ENCODE measurements around the gene SCN4B. TPM values are rescaled to one million over a fixed set of nuclear protein-coding genes. Genes with fewer than 3 reads are reported as not detected.
A peak's percentile ranks its signal among the peaks of the same experiment; 100 is the strongest.
"Not testable (repeated sequence)": the region's sequence is repeated elsewhere in the genome, so short reads cannot be mapped to it uniquely, and the experiment has no call there.

The SCN4B gene, protein sequence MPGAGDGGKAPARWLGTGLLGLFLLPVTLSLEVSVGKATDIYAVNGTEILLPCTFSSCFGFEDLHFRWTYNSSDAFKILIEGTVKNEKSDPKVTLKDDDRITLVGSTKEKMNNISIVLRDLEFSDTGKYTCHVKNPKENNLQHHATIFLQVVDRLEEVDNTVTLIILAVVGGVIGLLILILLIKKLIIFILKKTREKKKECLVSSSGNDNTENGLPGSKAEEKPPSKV
- not detected for total RNA-seq

DNA sequence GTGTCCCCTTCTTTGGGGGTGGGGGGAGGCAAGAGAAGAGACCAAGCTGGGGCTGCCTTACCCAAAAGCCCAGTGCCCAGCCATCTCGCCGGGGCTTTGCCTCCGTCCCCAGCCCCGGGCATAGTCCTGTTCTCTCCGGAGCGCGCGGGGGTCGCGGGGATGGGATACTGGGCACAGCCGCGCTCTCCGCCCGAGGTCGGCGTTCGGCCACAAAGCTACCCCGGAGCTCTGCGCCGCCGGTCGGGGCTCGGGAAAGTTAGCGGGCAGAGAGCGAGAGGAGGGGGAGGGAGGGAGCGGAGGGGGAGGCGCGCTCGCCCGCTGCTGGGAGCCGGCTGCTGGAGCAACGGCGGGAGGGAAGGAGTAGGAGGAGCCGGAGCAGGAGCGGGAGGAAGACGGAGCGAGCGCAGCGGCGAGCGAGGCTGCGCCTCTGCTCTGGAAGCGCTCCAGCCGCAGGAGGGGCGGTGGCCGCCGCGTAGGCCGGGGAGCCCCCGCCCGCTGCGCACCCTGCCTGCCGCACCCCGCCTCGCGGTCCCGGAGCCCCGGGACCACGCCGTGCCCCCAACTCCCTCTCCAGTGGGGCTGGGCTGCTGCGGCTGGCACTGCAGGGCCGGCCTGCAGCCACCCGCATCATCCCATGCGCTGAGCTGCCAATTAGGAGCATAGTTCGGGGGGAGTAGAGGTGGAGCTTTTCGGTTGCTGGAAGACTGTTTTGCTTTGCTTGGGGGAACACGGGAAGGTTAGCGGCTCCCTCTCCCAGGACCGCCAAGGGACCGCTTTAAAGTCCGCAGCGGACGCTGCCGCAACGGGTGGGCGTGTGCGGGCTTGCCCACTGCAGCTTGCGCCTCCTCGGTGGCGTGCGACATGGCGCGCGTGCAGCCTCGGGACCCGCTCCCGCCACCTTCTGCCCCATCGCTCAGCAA, at the start of gene SCN4B:
Gene SCN4B, minus strand, starts transcription at position 272 of the 920 bp plus-strand sequence. Its CDS starts 150 bp downstream, at position 122.
- DNase-seq (no peak), ATAC-seq (peak; percentile 46 to 70)
- H3K4me1 Mint-ChIP-seq (ENCODE audit: low read depth), result peaks cover 5% of the 10 kb centered on the region
- peak within 1 kb of the TSS; percentile 42 for H3K4me3 Mint-ChIP-seq
- no peaks in the 10 kb centered on the region for H3K36me3 Mint-ChIP-seq (ENCODE audit: insufficient read depth)
- peaks cover 63% of the 10 kb centered on the region for H3K27me3 Mint-ChIP-seq (ENCODE audit: low read depth)
- no peaks in the 10 kb centered on the region for H3K9me3 Mint-ChIP-seq

DNA sequence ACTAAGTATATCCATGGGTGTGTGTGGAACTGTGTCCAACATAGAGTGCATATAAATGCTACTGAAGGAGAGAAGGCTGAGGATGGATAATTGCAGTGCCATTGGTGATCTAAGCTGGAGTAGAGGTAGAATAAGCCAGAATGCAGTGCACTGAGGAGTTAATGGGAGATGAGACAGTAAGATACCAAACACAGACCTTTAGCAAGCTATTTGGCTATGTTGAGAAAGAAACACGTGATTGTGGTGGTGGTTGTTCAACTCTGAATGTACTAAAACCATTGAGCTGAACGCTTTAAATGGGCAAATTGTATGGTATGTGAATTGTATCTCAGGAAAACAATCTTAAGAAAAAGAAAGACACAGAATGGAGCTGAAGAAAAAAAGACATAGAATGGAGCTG, 49.3 kb upstream of the SCN4B start:
- ATAC-seq (no peak), DNase-seq (no peak)
- no peaks in the 10 kb centered on the region for H3K9me3 Mint-ChIP-seq
- no peak overlapping the region for H3K4me3 Mint-ChIP-seq
- H3K36me3 Mint-ChIP-seq (ENCODE audit: insufficient read depth), result peaks cover 28% of the 10 kb centered on the region
- H3K27me3 Mint-ChIP-seq (ENCODE audit: low read depth), result no peaks in the 10 kb centered on the region
- H3K4me1 Mint-ChIP-seq (ENCODE audit: low read depth), result peaks cover 14% of the 10 kb centered on the region

DNA sequence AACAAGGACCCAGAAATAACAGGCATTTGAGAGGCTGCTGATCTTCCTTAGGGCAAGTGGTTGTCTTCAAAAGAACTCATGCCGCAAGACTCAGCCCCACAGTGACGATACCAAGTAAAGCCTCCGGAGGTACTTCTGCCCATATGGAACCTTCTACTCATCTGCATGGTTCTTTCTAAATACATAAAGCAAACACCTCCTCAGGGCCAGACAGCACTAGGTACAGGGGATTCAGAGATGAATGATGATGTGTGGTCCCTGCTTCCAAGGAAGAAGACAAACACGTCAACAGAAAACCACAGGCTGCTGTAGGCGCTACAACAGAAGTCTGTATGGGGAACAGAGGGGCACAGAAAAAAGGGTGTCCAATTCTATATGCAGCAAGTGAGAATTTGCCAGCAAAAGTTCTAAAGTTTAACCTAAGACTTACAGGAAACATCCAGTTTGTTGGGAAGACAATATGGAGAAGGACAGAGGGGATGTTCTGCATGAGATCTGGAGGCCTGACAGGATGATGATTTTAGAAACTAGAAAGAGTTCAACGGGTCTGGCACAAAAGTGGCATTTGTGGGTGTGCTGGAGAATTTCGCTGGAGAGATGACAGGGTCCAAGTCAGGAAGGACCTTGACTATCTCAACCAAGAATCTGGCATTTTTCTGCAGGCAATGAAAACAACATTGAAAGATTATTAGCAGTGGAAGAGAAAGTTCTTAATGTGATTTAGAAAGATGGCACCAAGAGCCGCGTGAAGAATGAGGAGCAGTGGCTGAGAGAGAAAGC, 48.5 kb upstream of the SCN4B start:
- H3K9me3 Mint-ChIP-seq, result no peaks in the 10 kb centered on the region
- H3K4me1 Mint-ChIP-seq (ENCODE audit: low read depth), result peaks cover 14% of the 10 kb centered on the region
- DNase-seq (peak; percentile 55), ATAC-seq (peak; percentile 87 to 93)
- peaks cover 24% of the 10 kb centered on the region for H3K36me3 Mint-ChIP-seq (ENCODE audit: insufficient read depth)
- H3K4me3 Mint-ChIP-seq, result no peak overlapping the region
- no peaks in the 10 kb centered on the region for H3K27me3 Mint-ChIP-seq (ENCODE audit: low read depth)

DNA sequence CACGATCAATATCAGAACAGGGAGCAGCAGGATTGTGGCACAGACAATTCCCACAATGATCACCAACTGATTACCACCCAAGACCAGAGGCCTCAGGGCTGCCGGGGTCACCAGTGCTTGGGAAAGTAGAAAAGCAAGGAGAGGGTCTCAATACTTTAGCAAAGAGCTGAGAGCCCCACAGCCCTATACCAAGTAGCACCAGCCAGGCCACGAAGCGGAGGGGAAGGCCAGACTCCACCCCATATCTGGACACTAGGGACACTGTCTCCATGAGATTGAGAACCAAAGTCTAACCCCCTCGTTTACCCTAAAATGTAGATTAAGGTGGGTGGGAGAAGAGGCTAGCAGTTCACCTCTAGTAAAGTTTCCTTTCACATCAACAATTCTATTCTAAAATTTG, 47.9 kb upstream of the SCN4B start:
- peak; percentile 7 to 10 for ATAC-seq
- H3K36me3 Mint-ChIP-seq (ENCODE audit: insufficient read depth), result peaks cover 19% of the 10 kb centered on the region
- peak overlapping the region; percentile 29 for H3K4me3 Mint-ChIP-seq
- DNase-seq, result no peak
- H3K4me1 Mint-ChIP-seq (ENCODE audit: low read depth), result peaks cover 14% of the 10 kb centered on the region
- no peaks in the 10 kb centered on the region for H3K27me3 Mint-ChIP-seq (ENCODE audit: low read depth)
- no peaks in the 10 kb centered on the region for H3K9me3 Mint-ChIP-seq

DNA sequence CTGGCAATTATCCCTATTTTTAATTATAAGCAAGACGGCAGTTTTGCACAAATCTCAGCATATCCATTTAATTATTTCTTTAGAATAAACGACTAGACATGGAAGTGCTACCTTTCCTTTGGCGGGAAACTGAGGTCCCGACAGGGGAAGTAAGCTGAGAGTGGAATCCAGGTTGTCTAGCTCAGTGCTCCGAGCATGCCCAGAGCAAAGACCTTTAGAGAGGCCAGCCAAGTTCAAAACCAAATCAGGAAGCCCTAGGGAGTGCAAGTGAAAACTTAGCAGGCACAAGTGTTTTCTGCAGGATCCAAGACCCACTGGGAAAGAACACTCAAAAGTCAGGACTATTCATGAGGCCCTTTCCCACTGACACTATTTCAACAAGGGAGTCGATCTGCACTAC, 46.5 kb upstream of the SCN4B start:
- H3K9me3 Mint-ChIP-seq, result no peaks in the 10 kb centered on the region
- no peaks in the 10 kb centered on the region for H3K27me3 Mint-ChIP-seq (ENCODE audit: low read depth)
- H3K4me1 Mint-ChIP-seq (ENCODE audit: low read depth), result peaks cover 14% of the 10 kb centered on the region
- peaks cover 23% of the 10 kb centered on the region for H3K36me3 Mint-ChIP-seq (ENCODE audit: insufficient read depth)
- no peak overlapping the region for H3K4me3 Mint-ChIP-seq
- no peak for ATAC-seq
- no peak for DNase-seq

DNA sequence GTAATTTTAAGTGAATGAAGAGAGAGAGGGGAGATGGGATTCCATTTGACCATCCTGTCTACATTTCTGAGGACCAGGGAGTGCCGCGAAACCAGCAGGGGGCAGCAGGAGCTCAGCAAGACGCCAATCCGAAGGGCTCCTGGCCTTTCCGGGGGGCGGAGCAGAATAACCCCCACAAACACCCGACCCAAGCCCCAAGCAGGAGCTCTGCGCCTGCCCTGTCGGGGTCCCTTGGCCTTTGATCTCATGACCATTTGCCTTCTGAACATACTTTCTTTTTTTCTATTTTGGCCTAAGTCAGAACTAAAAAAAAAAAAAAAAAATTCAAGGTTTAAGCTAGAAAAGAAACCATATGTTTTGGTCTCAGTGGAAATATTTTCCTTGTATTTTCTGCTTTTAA, 45.7 kb upstream of the SCN4B start:
- H3K36me3 Mint-ChIP-seq (ENCODE audit: insufficient read depth), result peaks cover 29% of the 10 kb centered on the region
- no peak overlapping the region for H3K4me3 Mint-ChIP-seq
- H3K27me3 Mint-ChIP-seq (ENCODE audit: low read depth), result no peaks in the 10 kb centered on the region
- no peaks in the 10 kb centered on the region for H3K9me3 Mint-ChIP-seq
- peak; percentile 82 for DNase-seq
- peak; percentile 26 to 52 for ATAC-seq
- H3K4me1 Mint-ChIP-seq (ENCODE audit: low read depth), result peaks cover 14% of the 10 kb centered on the region

DNA sequence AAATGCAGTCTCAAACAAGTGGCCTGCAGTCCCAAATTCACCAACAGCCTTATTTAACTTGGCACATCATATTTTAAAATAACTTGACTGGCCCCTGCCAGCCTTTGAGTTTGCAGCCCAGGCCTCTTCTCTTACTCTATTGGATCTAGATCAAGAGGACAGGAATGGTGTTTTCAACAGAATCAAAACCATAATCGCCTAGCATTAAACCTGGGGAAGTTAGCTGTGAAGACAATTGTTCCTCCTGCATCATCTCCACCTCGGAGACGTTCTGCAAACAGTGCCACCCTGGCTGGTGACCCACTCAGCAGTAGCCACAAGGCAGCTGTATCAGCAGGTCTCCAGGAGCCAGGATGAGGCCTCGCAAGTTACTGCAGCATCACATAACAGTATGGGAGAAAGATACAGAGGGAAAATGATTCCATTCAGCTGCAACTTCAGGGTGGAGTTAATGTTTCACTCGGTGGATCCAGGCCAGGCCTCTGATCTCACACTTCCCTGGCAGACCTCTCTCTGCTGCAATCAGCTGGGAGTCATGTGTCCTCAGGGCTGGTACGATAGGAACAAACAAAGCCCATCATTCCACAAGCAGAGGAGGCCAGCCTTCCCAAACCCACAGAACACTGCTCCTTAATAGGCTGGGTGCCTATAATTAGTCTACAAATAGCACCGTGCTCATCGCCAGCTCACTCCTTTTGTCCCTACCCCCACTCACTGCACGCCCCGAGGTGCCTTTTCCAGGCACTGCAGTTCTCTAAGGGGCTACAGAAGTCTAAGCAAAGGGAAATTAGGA, 42.4 kb upstream of the SCN4B start:
- H3K4me3 Mint-ChIP-seq, result no peak overlapping the region
- no peak for ATAC-seq

DNA sequence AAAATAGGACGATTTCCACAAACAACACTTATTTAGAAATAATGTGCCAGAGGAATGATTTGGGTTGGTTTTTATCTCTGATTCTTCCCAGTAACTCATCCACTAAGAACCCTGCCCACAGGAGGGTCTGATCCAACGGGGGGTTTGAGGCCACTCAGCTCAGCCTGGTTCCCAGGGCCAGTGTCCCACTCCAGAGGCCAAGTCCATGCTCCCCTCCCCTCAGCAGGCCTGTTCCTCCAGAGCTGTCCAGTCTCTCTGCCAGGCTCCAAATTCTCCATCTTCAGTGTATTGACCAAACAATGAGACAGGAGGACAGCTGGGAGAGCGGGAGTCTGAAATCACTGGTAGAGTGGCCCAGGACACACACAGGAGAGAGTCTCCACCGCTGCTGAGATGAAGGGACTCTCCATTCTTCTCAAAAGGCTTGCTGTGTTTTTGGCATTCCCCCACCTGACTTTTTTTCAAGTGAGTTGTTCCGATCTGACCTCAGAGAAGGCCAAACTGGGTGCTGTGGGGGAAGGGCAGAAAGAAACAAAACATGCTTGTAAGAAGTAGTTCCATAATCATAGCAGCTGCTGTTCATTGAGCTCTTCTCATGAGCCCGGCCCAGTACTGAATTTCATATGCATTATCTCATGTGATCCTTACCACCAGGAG, 41.4 kb upstream of the SCN4B start:
- no peaks in the 10 kb centered on the region for H3K9me3 Mint-ChIP-seq
- H3K27me3 Mint-ChIP-seq (ENCODE audit: low read depth), result peaks cover 4% of the 10 kb centered on the region
- peaks cover 45% of the 10 kb centered on the region for H3K36me3 Mint-ChIP-seq (ENCODE audit: insufficient read depth)
- DNase-seq (no peak), ATAC-seq (no peak)
- no peak overlapping the region for H3K4me3 Mint-ChIP-seq
- peaks cover 11% of the 10 kb centered on the region for H3K4me1 Mint-ChIP-seq (ENCODE audit: low read depth)

More for the DNA sequence above, 42.4 kb upstream of the SCN4B start:
- Mint-ChIP-seq H3K4me1 (ENCODE audit: low read depth) (peaks cover 14% of the 10 kb centered on the region), H3K9me3 (no peaks in the 10 kb centered on the region), H3K36me3 (ENCODE audit: insufficient read depth) (peaks cover 46% of the 10 kb centered on the region), H3K27me3 (ENCODE audit: low read depth) (no peaks in the 10 kb centered on the region)
- no peak for DNase-seq

DNA sequence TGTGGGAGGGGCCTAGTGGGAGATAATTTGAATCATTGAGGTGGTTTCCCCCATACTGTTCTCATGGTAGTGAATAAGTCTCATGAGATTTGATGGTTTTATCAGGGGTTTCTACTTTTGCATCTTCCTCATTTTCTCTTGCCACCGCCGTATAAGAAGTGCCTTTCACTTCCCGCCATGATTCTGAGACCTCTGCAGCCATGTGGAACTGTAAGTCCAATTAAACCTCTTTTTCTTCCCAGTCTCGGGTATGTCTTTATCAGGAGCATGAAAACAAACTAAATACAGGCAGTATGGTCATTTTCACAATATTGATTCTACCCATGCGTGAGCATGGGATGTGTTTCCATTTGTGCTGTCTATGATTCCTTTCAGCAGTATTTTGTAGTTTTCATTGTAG, 40.2 kb upstream of the SCN4B start:
- not testable (repeated sequence) for ATAC-seq; H3K4me3 Mint-ChIP-seq; DNase-seq; H3K9me3 Mint-ChIP-seq; H3K4me1 Mint-ChIP-seq (ENCODE audit: low read depth); H3K27me3 Mint-ChIP-seq (ENCODE audit: low read depth)
- H3K36me3 Mint-ChIP-seq (ENCODE audit: insufficient read depth), result peaks cover 42% of the 10 kb centered on the region

DNA sequence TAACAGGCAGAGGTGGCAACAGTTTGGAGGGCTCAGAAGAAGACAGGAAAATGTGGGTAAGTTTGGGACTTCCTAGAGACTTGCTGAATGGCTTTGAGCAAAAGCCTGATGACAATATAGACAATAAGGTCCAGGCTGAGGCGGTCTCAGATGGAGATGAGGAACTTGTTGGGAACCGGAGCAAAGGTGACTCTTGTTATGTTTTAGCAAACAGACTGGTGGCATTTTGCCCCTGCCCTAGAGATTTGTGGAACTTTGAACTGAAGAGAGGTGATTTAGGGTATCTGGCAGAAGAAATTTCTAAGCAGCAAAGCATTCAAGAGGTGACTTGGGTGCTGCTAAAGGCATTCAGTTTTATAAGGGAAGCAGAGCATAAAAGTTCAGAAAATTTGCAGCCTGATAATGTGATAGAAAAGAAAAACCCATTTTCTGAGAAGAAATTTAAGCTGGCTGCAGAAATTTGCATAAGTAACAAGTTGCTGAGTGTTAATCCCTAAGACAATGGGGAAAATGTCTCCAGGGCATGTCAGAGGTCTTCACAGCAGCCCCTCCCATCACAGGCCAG, 38.4 kb upstream of the SCN4B start:
- H3K36me3 Mint-ChIP-seq (ENCODE audit: insufficient read depth), result peaks cover 33% of the 10 kb centered on the region
- peaks cover 13% of the 10 kb centered on the region for H3K27me3 Mint-ChIP-seq (ENCODE audit: low read depth)
- not testable (repeated sequence) for H3K4me1 Mint-ChIP-seq (ENCODE audit: low read depth); ATAC-seq; H3K9me3 Mint-ChIP-seq; DNase-seq; H3K4me3 Mint-ChIP-seq

DNA sequence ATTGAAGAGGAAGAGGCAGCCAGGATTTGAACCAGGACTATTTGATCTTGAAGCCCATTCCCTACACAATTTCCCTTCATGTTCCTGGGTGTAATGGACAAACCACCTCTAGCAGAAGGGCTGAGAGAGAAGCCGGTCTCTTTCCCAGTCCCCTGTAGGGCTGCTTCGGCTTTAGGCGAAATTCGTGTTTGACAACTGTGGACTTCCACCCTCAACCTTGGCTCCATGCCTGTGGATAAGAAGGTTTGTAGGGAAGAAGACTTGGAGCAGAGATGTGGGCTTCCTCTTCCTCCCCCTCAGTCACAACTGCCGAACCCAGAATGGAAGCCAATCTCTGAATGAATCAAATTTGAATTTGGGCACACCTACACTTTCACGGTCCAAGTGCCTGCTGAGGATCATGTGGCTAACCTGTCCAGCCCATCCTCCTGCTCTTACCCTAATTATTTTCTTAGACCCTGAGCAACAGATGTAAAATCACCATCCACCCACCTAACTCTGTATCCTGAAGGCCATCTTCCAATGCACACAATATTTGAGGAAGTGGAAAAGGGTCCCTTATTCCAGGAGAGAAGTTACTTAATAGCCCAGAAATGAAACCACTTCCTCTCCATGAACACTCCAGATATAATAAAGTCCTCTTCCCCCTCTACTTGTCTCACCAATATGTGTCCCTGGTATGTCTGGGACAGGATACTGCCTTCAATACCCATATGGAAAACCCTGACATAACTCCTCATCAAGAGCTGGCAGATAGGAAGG, 33.9 kb upstream of the SCN4B start:
- no peak overlapping the region for H3K4me3 Mint-ChIP-seq
- no peak for DNase-seq
- H3K4me1 Mint-ChIP-seq (ENCODE audit: low read depth), result no peaks in the 10 kb centered on the region
- no peak for ATAC-seq
- H3K9me3 Mint-ChIP-seq, result no peaks in the 10 kb centered on the region
- H3K36me3 Mint-ChIP-seq (ENCODE audit: insufficient read depth), result peaks cover 2% of the 10 kb centered on the region
- peaks cover 20% of the 10 kb centered on the region for H3K27me3 Mint-ChIP-seq (ENCODE audit: low read depth)

DNA sequence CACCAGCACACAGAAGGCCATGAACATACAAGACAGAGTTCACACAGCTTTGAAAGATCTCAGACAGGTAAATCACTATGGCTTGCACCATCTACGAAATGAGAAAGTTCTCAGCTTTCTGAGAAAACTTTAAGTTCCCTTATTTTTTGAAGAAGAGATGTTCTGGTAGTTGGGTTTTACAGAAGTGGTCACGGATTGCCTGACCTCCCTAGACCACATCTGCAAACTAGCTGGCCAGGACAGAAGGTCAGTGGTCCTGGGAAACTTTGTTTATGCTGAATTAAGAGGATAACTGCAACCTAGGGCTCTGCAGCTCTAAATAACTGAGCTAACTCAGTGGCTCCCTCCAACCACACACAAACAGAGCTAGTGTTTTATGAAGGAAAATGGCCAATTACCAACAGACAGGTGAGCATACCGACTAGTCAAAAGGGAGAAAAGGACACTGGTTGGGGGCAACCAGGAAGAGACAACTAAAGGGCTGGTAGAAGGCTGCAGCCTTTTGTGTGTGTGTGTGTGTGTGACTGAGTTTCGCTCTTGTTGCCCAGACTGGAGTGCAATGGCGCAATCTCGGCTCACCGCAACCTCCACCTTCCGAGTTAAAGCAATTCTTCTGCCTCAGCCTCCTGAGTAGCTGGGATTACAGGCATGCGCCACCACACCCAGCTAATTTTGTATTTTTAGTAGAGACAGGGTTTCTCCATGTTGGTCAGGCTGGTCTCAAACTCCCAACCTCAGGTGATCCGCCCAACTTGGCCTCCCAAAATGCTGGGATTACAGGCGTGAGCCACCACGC, 32.4 kb upstream of the SCN4B start:
- no peaks in the 10 kb centered on the region for H3K36me3 Mint-ChIP-seq (ENCODE audit: insufficient read depth)
- no peaks in the 10 kb centered on the region for H3K4me1 Mint-ChIP-seq (ENCODE audit: low read depth)
- DNase-seq (no peak), ATAC-seq (no peak)
- no peak overlapping the region for H3K4me3 Mint-ChIP-seq
- no peaks in the 10 kb centered on the region for H3K9me3 Mint-ChIP-seq
- peaks cover 20% of the 10 kb centered on the region for H3K27me3 Mint-ChIP-seq (ENCODE audit: low read depth)
